GM19328 (cell line): ENCODE measurements around the gene ABLIM2.
A peak's percentile ranks its signal among the peaks of the same experiment; 100 is the strongest.

ENCODE experiments used
- ATAC-seq: cut with Tn5 transposase; IDR thresholded peaks from one replicate; pipeline ENCODE4 v1.9.1; 2021; ENCODE audit warnings: mild to moderate bottlenecking, moderate library complexity; ENCODE audit not compliant: unreplicated experiment

Gene ABLIM2

GRCh38 chr4:7968262-7968896, 190.2 kb downstream of the ABLIM2 start:
- ATAC-seq, result no peak

- ATAC-seq, result no peak
Observed at GRCh38 chr4:7967501-7968261, 190.9 kb downstream of the ABLIM2 start.

- no peak for ATAC-seq
Observed at GRCh38 chr4:7967063-7967440, 191.6 kb downstream of the ABLIM2 start.

GRCh38 chr4:7966281-7967062, 192.1 kb downstream of the ABLIM2 start:
- no peak for ATAC-seq

- no peak for ATAC-seq
Observed at GRCh38 chr4:7964890-7965662, 193.5 kb downstream of the ABLIM2 start.

GRCh38 chr4:7964459-7964858, 194.2 kb downstream of the ABLIM2 start:
- no peak for ATAC-seq

- no peak for ATAC-seq
Observed at GRCh38 chr4:7963691-7964090, 194.9 kb downstream of the ABLIM2 start.

GRCh38 chr4:7962609-7963508, 195.8 kb downstream of the ABLIM2 start:
- ATAC-seq, result no peak

- peak; percentile 57 for ATAC-seq
Observed at GRCh38 chr4:7960790-7961655, 197.6 kb downstream of the ABLIM2 start.

GRCh38 chr4:7960017-7960789, 198.4 kb downstream of the ABLIM2 start:
- no peak for ATAC-seq

GRCh38 chr4:7959078-7959477, 199.5 kb downstream of the ABLIM2 start:
- no peak for ATAC-seq

GRCh38 chr4:7956934-7957656, 201.5 kb downstream of the ABLIM2 start:
- no peak for ATAC-seq

- ATAC-seq, result no peak
Observed at GRCh38 chr4:7956270-7956808, 202.3 kb downstream of the ABLIM2 start.

- no peak for ATAC-seq
Observed at GRCh38 chr4:7955393-7955792, 203.2 kb downstream of the ABLIM2 start.

GRCh38 chr4:7952615-7953014, 206.0 kb downstream of the ABLIM2 start:
- no peak for ATAC-seq

GRCh38 chr4:7950301-7951092, 208.1 kb downstream of the ABLIM2 start:
- ATAC-seq, result no peak

GRCh38 chr4:7949759-7950158, 208.9 kb downstream of the ABLIM2 start:
- ATAC-seq, result no peak
